ENCODE measurements around the gene MAMLD1.

The MAMLD1 gene

GRCh38 chrX:150372280-150372679 is 9.2 kb downstream of the MAMLD1 start:
- TF ChIP-seq GLIS3 (CRISPR knock-in tag; IDR thresholded peaks at IDR 0.05), result no peak
- TF ChIP-seq ZFP3 (CRISPR knock-in tag; IDR thresholded peaks at IDR 0.05), result no peak
- TF ChIP-seq ZFP30 (CRISPR knock-in tag; IDR thresholded peaks at IDR 0.05), result no peak
- no peak for TF ChIP-seq ARNTL (CRISPR knock-in tag; IDR thresholded peaks at IDR 0.05; ENCODE audit: borderline replicate concordance, low read depth)
- no peak for TF ChIP-seq SNAI2 (CRISPR knock-in tag; IDR thresholded peaks at IDR 0.05)
- no peak for TF ChIP-seq TCF4 (CRISPR knock-in tag; IDR thresholded peaks at IDR 0.05; ENCODE audit: borderline replicate concordance)
- TF ChIP-seq ZNF8 (CRISPR knock-in tag; IDR thresholded peaks at IDR 0.05), result no peak
- TF ChIP-seq TSHZ2 (CRISPR knock-in tag; IDR thresholded peaks at IDR 0.05), result no peak
- TF ChIP-seq ZC3H10 (CRISPR knock-in tag; IDR thresholded peaks at IDR 0.05), result no peak
- no peak for TF ChIP-seq CSRNP3 (CRISPR knock-in tag; IDR thresholded peaks at IDR 0.05)
- no peak for TF ChIP-seq CREB5 (CRISPR knock-in tag; IDR thresholded peaks at IDR 0.05; ENCODE audit: low read depth)
- TF ChIP-seq PPARA (CRISPR knock-in tag; IDR thresholded peaks at IDR 0.05; ENCODE audit: borderline replicate concordance), result no peak
- TF ChIP-seq ZNF565 (CRISPR knock-in tag; conservative IDR thresholded peaks at IDR 0.05; ENCODE audit: low read depth), result no peak
- no peak for TF ChIP-seq POU6F1 (CRISPR knock-in tag; IDR thresholded peaks at IDR 0.05; ENCODE audit: borderline replicate concordance, low read depth)

GRCh38 chrX:150372756-150373155 is 9.6 kb downstream of the MAMLD1 start:
- ATAC-seq, result no peak
- TF ChIP-seq ESRRG (CRISPR knock-in tag; IDR thresholded peaks at IDR 0.05) (no peak), ARNTL (CRISPR knock-in tag; IDR thresholded peaks at IDR 0.05; ENCODE audit: borderline replicate concordance, low read depth) (no peak), POU6F1 (CRISPR knock-in tag; IDR thresholded peaks at IDR 0.05; ENCODE audit: borderline replicate concordance, low read depth) (no peak), PATZ1 (CRISPR knock-in tag; IDR thresholded peaks at IDR 0.05; ENCODE audit: borderline replicate concordance) (no peak), SNAI2 (CRISPR knock-in tag; IDR thresholded peaks at IDR 0.05) (no peak), TSHZ2 (CRISPR knock-in tag; IDR thresholded peaks at IDR 0.05) (no peak), TOX (CRISPR knock-in tag; IDR thresholded peaks at IDR 0.05; ENCODE audit: borderline replicate concordance) (no peak), ZC3H10 (CRISPR knock-in tag; IDR thresholded peaks at IDR 0.05) (no peak), BACH2 (CRISPR knock-in tag; IDR thresholded peaks at IDR 0.05; ENCODE audit: borderline replicate concordance) (no peak), OSR1 (CRISPR knock-in tag; IDR thresholded peaks at IDR 0.05) (no peak), ZFP3 (CRISPR knock-in tag; IDR thresholded peaks at IDR 0.05) (no peak)

More at GRCh38 chrX:150372280-150372679, 9.2 kb downstream of the MAMLD1 start:
- no peak for ATAC-seq
